Adipocyte (in vitro differentiated cells): ENCODE data around the gene TNFRSF9.

Source experiments
- DNase-seq: peaks from one replicate; pipeline ENCODE4 v3.0.0-alpha.2; 2015; ENCODE audit warnings: low read depth
- H3K27me3 ChIP-seq: replicated peaks from 2 replicates; pipeline ENCODE4 v1.7.0; 2013; ENCODE audit warnings: mild to moderate bottlenecking, low read length, moderate library complexity; ENCODE audit not compliant: control insufficient read depth, insufficient read depth
- H3K36me3 ChIP-seq: 2 replicates; pipeline ENCODE4 v1.7.0; 2013; ENCODE audit warnings: low read length, mild to moderate bottlenecking, moderate library complexity; ENCODE audit not compliant: control insufficient read depth, insufficient read depth, severe bottlenecking
- H3K4me1 ChIP-seq: 2 replicates; pipeline ENCODE4 v1.7.0; 2013; ENCODE audit warnings: mild to moderate bottlenecking, low read length, moderate library complexity; ENCODE audit not compliant: control insufficient read depth, insufficient read depth
- H3K4me3 ChIP-seq: 2 replicates; pipeline ENCODE4 v1.7.0; 2013; ENCODE audit warnings: mild to moderate bottlenecking, low read length, moderate library complexity
- H3K9ac ChIP-seq: 2 replicates; pipeline ENCODE4 v1.7.0; 2013; ENCODE audit warnings: mild to moderate bottlenecking, low read length, moderate library complexity
- H3K9me3 ChIP-seq: 2 replicates; pipeline ENCODE4 v1.7.0; 2013; ENCODE audit warnings: mild to moderate bottlenecking, low read length, moderate library complexity; ENCODE audit not compliant: control insufficient read depth

Gene TNFRSF9

DNA sequence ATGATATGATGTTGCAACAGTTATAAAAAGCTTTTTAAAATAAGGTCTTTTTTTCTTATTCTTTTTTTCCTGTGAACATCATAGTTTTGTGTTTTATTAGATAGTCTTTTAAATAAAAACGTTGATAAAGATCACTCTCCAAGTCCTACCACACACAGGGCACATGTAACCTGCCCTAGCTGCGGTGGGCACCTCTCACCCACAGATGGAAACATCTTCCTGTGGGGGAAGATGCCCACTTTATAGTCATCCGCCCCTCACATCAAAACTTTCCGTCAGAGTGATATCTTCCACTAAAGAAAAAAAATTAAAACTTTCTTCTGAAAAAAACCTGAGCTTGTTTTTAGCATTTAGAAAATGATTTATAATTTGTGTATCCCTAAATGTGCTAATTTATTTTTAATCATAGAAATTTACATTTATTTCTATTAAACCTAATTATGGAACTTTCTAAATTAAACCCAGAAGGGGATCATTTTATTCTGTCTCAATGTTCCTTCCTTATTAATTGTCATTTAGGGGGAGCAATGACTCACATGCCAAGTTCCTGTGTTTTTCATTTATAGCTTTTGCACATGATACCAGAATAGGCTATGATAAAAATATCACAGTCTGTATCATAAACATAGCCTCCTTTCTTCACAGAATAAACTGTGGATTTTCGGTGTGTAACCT is 24.7 kb downstream of the TNFRSF9 start:
- Histone ChIP-seq H3K4me1 (no peaks in the 10 kb centered on the region), H3K9me3 (no peaks in the 10 kb centered on the region), H3K4me3 (no peak overlapping the region), H3K36me3 (no peaks in the 10 kb centered on the region), H3K9ac (no peak overlapping the region), H3K27me3 (peaks cover 16% of the 10 kb centered on the region)
- DNase-seq = no peak

DNA sequence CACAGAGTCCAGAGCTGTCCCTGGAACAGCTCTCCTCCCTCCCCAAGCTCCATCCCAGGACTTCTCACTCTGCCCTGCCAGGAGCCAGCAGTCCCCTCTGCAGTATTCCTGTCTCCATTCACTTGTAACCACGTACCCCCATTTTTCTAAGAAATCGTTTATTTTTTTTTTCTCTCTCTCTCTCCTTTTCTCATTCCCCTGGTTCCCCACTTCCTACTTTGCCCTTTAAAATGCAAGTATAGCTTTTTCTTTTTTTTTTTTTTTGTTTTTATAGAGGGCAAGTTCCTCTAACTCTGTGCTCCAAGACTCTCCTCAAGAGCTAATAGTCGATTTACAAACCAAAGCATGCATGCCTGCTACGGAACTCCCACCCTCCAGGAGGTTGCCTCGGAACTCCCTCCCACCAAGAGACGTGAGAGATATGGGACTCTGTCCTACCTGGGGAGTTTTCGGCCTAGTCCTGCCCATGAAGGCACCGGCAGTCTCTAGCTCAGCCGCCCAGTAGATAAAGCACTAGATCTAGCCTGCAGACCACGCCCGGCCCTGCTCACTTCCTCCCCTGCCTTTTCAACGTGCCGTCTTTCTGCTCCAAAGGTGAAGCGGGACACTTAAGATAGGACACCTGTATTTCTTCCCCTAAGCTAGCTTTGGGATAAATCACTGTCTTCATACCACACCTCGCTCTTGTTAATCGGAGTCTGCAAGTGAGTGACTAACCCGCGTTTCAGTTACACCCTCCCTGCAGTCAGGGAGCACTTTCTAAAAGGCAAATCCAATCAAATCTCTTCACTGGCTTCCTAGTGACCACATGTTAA is 27.7 kb downstream of the TNFRSF9 start:
- Histone ChIP-seq H3K9me3 (no peaks in the 10 kb centered on the region), H3K4me3 (no peak overlapping the region), H3K4me1 (no peaks in the 10 kb centered on the region), H3K36me3 (no peaks in the 10 kb centered on the region), H3K27me3 (peaks cover 16% of the 10 kb centered on the region), H3K9ac (no peak overlapping the region)
- no peak for DNase-seq

DNA sequence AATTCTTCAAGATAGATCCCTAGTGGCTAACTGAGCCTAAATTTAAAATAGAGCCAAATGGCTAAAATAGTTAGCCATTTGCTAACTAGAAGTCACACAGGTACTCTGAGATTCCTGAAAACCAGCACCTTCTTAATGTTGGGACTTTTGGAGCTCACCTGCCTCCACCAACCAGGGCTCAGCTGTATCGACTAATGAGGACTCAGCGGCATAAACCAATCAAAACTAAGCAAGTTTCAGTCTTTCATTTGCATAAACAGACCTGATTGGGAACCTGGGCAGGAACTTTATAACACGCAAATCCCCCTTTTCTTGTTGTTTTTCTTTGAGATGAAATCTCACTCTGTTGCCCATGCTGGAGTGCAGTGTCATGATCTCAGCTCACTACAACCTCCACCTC is 28.5 kb downstream of the TNFRSF9 start:
- Histone ChIP-seq H3K9me3 (no peaks in the 10 kb centered on the region), H3K9ac (no peak overlapping the region), H3K4me3 (no peak overlapping the region), H3K4me1 (no peaks in the 10 kb centered on the region), H3K36me3 (no peaks in the 10 kb centered on the region), H3K27me3 (peaks cover 16% of the 10 kb centered on the region)
- no peak for DNase-seq

DNA sequence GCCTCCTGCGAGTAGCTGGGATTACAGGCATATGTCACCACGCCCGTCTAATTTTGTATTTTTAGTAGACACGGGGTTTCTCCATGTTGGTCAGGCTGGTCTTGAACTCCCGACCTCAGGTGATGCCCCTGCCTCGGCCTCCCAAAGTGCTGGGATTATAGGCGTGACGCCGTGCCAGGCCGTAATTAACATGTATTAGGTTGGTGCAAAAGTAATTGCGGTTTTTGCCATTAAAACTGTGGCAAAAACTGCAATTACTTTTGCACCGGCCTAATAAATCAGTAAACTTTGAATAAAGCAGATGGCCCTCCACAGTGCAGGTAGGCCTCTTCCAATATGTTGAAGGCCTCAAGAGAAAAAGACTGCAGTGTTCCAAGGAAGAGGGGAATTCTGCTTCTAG is 35.4 kb downstream of the TNFRSF9 start:
- H3K9me3 ChIP-seq = peaks cover 7% of the 10 kb centered on the region
- no peak overlapping the region for H3K4me3 ChIP-seq
- no peaks in the 10 kb centered on the region for H3K4me1 ChIP-seq
- H3K9ac ChIP-seq = no peak overlapping the region
- no peaks in the 10 kb centered on the region for H3K36me3 ChIP-seq
- H3K27me3 ChIP-seq = no peaks in the 10 kb centered on the region
- no peak for DNase-seq

DNA sequence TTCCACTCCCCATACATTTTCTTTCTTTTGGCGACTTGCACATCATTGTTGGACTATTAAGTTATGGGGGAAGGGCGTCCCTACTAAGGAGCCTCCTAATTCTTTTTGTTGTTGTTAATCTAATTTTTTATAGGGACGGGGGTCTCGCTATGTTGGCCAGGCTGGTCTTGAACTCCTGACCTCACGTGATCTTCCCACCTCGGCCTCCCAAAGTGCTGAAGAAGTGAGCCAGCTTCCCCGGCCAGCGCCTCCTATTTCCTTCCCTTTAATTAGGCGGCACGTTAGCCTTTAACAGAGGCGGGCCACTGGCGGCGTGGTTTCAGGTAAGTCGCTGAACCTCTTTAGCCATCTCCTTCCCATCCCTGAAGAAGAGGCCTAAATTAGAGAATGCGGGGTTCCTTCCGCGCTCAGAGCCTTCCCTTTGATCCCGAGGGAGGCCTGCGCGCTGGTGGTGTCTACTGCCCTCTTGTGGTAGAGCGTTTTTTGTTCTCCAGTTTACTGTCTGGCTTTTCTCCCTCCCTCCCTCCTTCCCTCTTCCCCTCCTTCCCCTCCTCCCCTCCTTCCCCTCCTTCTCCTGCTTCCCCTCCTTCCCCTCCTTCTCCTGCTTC is 38.1 kb downstream of the TNFRSF9 start:
- H3K4me3 ChIP-seq = peak overlapping the region; percentile 72

DNA sequence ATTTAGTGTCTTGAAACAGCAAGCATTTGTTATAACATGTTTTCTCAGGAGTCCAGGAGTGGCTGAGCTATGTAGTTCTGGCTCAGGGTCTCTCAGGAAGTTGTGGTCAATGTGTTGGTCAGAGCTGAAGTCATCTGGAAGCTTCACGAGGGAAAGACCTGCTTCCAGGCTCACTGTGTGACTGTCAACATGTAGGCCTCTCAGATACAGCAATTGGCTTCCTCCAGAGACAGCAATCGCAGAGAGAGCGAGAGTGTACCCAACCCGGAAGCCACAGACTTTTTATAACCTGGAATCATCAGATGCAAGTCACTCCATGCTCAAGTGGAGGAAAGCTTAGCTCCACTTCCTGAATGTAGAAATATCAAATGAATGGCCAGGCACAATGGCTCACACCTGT is 40.9 kb downstream of the TNFRSF9 start:
- no peak for DNase-seq
- Histone ChIP-seq H3K4me1 (peaks cover 7% of the 10 kb centered on the region), H3K27me3 (no peaks in the 10 kb centered on the region), H3K36me3 (no peaks in the 10 kb centered on the region), H3K9ac (no peak overlapping the region), H3K4me3 (no peak overlapping the region), H3K9me3 (peaks cover 7% of the 10 kb centered on the region)

More for the DNA sequence above, 38.1 kb downstream of the TNFRSF9 start:
- H3K9ac ChIP-seq = peak overlapping the region; percentile 63
- peaks cover 7% of the 10 kb centered on the region for H3K9me3 ChIP-seq
- no peaks in the 10 kb centered on the region for H3K36me3 ChIP-seq
- no peaks in the 10 kb centered on the region for H3K27me3 ChIP-seq
- H3K4me1 ChIP-seq = no peaks in the 10 kb centered on the region
- peak; percentile 89 for DNase-seq

DNA sequence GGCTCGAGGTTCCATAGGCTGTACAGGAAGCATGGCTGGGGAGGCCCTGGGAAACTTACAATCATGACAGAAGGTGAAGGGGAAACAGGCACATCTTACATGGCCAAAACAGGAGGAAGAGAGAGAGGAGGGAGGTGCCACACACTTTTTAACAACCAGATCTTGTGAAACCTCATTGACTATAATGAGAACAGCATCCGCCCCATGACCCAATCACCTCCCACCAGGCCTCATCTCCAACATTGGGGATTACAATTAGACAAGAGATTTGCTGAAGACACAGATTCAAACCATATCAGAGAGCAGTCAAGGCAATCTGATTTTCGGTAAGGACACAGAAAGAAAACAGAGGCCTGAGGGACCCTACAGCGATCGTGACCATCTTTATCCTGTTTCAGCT is 41.7 kb downstream of the TNFRSF9 start:
- Histone ChIP-seq H3K9me3 (peaks cover 7% of the 10 kb centered on the region), H3K4me1 (peaks cover 15% of the 10 kb centered on the region), H3K27me3 (no peaks in the 10 kb centered on the region), H3K4me3 (no peak overlapping the region), H3K36me3 (no peaks in the 10 kb centered on the region), H3K9ac (no peak overlapping the region)
- no peak for DNase-seq

DNA sequence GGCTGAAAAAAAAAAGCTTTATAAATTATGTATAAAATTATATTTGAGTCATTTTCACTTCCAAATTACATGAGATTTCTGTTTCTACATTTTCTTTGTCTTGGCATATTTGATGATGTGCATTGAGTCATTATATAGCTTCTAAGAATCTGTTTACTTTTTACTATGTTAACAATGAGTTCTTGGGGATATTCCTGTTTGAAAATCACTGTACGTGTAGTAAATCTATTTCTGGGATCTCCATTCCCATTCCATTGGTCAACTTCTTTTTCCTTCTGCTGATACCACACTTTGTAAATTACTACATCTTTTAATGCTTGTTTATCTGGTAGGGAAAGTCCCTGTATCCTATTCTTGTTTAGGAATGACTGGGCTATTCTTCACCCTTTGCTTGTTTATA is 43.6 kb downstream of the TNFRSF9 start:
- no peaks in the 10 kb centered on the region for H3K36me3 ChIP-seq
- peaks cover 21% of the 10 kb centered on the region for H3K4me1 ChIP-seq
- no peak for DNase-seq

DNA sequence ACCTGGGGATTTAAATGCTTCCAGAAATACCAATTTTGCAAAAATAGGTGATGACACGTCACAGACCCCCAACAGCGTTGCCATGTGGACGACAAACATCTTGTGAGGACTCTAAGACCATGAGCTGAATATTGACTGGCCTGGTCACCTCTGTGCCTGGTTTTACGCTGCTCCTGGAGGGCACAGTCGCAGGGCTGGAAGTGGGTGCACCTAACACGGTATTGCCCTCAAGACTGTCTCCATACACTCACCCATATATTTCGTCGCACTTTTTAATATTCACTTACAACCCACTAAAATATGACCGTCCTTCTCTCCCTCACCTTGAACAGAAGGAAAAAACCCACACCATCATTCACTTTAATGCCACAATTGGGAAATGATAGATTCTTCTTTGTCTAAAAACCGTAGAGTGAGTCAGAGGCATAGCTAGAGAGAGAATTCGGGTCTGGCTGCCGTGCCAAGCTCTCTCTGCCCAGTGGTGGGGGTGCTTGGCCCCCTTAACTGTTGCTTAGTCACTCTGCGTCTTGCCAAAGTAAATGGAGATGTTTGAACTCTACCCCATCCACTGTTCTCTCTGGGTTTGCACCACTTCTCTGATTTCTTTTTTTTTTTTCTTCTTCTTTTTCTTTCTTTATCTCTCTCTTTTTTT is 47.0 kb downstream of the TNFRSF9 start:
- Histone ChIP-seq H3K9me3 (no peaks in the 10 kb centered on the region), H3K27me3 (no peaks in the 10 kb centered on the region), H3K36me3 (no peaks in the 10 kb centered on the region), H3K9ac (peak overlapping the region; percentile 33), H3K4me3 (no peak overlapping the region), H3K4me1 (peaks cover 23% of the 10 kb centered on the region)
- DNase-seq = peak; percentile 57

More for the DNA sequence above, 43.6 kb downstream of the TNFRSF9 start:
- peaks cover 7% of the 10 kb centered on the region for H3K9me3 ChIP-seq
- H3K4me3 ChIP-seq = no peak overlapping the region
- no peaks in the 10 kb centered on the region for H3K27me3 ChIP-seq
- H3K9ac ChIP-seq = no peak overlapping the region

DNA sequence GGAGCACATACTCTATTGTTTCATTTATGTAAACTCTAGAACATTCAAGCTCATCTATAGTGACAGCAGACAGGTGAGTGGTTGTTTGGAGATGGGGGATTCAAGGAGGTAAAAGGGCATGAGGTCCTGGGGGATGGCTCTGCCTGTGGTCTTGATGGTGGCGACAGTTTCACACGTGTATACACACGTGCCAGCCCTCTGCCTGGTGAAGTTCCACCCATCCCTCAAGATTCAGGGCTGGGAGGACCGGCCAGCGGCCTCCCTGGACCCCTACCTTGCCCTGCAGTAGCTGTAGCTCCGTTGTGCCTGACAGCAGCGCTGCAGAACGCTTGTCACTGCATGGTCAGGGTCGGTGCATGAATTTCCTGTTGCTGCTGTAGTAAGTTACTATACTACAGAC is 48.8 kb downstream of the TNFRSF9 start:
- Histone ChIP-seq H3K4me3 (no peak overlapping the region), H3K27me3 (no peaks in the 10 kb centered on the region), H3K9ac (no peak overlapping the region), H3K9me3 (no peaks in the 10 kb centered on the region), H3K4me1 (peaks cover 23% of the 10 kb centered on the region), H3K36me3 (no peaks in the 10 kb centered on the region)
- DNase-seq = no peak

DNA sequence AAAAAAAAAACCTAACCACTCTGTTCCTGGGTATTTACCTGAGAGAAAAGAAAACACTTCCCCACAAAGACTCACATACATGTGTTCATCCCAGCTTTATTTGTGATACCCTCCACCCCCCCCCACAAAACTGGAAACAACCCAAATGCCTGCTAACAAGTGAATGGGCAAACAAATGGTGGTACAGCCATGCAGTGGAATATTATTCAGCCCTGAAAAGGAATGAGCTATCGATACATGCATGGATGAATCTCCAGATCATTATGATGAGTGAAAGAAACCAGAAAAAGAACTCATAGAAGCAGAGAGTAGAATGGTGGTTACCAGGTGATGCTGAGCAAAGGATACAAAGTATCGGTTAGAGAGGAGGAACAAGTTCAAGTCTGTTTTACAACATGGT is 49.8 kb downstream of the TNFRSF9 start:
- Histone ChIP-seq H3K4me1 (peaks cover 23% of the 10 kb centered on the region), H3K4me3 (no peak overlapping the region), H3K9me3 (no peaks in the 10 kb centered on the region), H3K36me3 (no peaks in the 10 kb centered on the region), H3K9ac (no peak overlapping the region), H3K27me3 (no peaks in the 10 kb centered on the region)
- DNase-seq = no peak
